Measurements from ENCODE around the gene ZNF283. TPM values are rescaled to one million over a fixed set of nuclear protein-coding genes. Genes with fewer than 3 reads are reported as not detected.

The ZNF283 gene
- total and polyA plus RNA-seq, 9 of the 15 experiments (the other 6 are each of a cell fraction or from before 2014, with no cell fraction given): 6.0 to 19.5 (median 9.8) TPM

- TF ChIP-seq SRSF9 (IDR thresholded peaks at IDR 0.05; ENCODE audit: borderline replicate concordance, low read depth, low read length) (no peak), ZNF41 (CRISPR knock-in tag; conservative IDR thresholded peaks at IDR 0.05) (no peak), ARID4B (CRISPR knock-in tag; IDR thresholded peaks at IDR 0.05) (no peak), BCOR (IDR thresholded peaks at IDR 0.05) (no peak), KAT2B (IDR thresholded peaks at IDR 0.05; ENCODE audit: low read depth, low read length) (no peak), KLF1 (tag; IDR thresholded peaks at IDR 0.05) (no peak)
Measured at GRCh38 chr19:43778651-43779050, 48.5 kb upstream of the ZNF283 start (continued).

All from K562 (cell line).